ENCODE data around the gene SMC4.
A peak's percentile ranks its signal among the peaks of the same experiment; 100 is the strongest.

Gene SMC4

GRCh38 chr3:160395297-160395696 lies 4.2 kb upstream of the SMC4 start:
- peak; percentile 88 for DNase-seq (ENCODE audit: low read depth)
- TF ChIP-seq CTCF (conservative IDR thresholded peaks at IDR 0.05; ENCODE audit: low read length), result no peak

GRCh38 chr3:160398820-160399124 lies 678 bp upstream of the SMC4 start:
- DNase-seq (ENCODE audit: low read depth), result no peak
- peak; percentile 30 for TF ChIP-seq CTCF (conservative IDR thresholded peaks at IDR 0.05; ENCODE audit: low read length)
- peak overlapping the region; percentile 81 for H3K4me3 ChIP-seq (ENCODE audit: low read length)

More at GRCh38 chr3:160395297-160395696, 4.2 kb upstream of the SMC4 start:
- H3K4me3 ChIP-seq (ENCODE audit: low read length), result no peak overlapping the region

GRCh38 chr3:160400030-160400701 lies 716 bp downstream of the SMC4 start:
- DNase-seq (ENCODE audit: low read depth), result peak; percentile 59

GRCh38 chr3:160400702-160401150 lies 1.3 kb downstream of the SMC4 start:
- peak overlapping the region; percentile 81 for H3K4me3 ChIP-seq (ENCODE audit: low read length)
- no peak for DNase-seq (ENCODE audit: low read depth)
- no peak for TF ChIP-seq CTCF (conservative IDR thresholded peaks at IDR 0.05; ENCODE audit: low read length)

More at GRCh38 chr3:160400030-160400701, 716 bp downstream of the SMC4 start:
- no peak for TF ChIP-seq CTCF (conservative IDR thresholded peaks at IDR 0.05; ENCODE audit: low read length)
- peak overlapping the region; percentile 81 for H3K4me3 ChIP-seq (ENCODE audit: low read length)

- no peak for TF ChIP-seq CTCF (conservative IDR thresholded peaks at IDR 0.05; ENCODE audit: low read length)
- peak overlapping the region; percentile 81 for H3K4me3 ChIP-seq (ENCODE audit: low read length)
- DNase-seq (ENCODE audit: low read depth), result peak; percentile 62
Measured at GRCh38 chr3:160401291-160402095, 2.0 kb downstream of the SMC4 start.

- no peak for DNase-seq (ENCODE audit: low read depth)
- H3K4me3 ChIP-seq (ENCODE audit: low read length), result peak overlapping the region; percentile 81
- TF ChIP-seq CTCF (conservative IDR thresholded peaks at IDR 0.05; ENCODE audit: low read length), result no peak
Measured at GRCh38 chr3:160402221-160403027, 3.0 kb downstream of the SMC4 start.

Data from AG10803 (cell line).